Activated T-helper 2 cell treated with anti-CD3 and anti-CD28 coated beads, Interferon-gamma antibody, Interleukin-2, Interleukin-4, amounts not matched to agents 10 μg/mL and 5 μg/mL and 100 μg/mL, durations not matched to agents 14 hours and 24 hours and 36 hours (primary cell): ENCODE data around the gene HCN3. TPM values are rescaled to one million over a fixed set of nuclear protein-coding genes. Genes with fewer than 3 reads are reported as not detected.

Source experiments
- DNase-seq: peaks from one replicate; pipeline ENCODE4 v3.0.0; 2021; ENCODE audit warnings: low spot score
- H3K27ac Mint-ChIP-seq: one replicate; pipeline ENCODE4 v1.8.0; 2021; ENCODE audit warnings: mixed read lengths
- H3K27me3 Mint-ChIP-seq: one replicate; pipeline ENCODE4 v1.8.0; 2021; ENCODE audit warnings: low read depth, mixed read lengths
- H3K36me3 Mint-ChIP-seq: one replicate; pipeline ENCODE4 v1.8.0; 2021; ENCODE audit warnings: low read depth, mixed read lengths
- H3K4me1 Mint-ChIP-seq: one replicate; pipeline ENCODE4 v1.8.0; 2021; ENCODE audit warnings: low read depth, mixed read lengths
- H3K4me3 Mint-ChIP-seq: one replicate; pipeline ENCODE4 v1.8.0; 2021; ENCODE audit warnings: low read depth, mild to moderate bottlenecking, moderate library complexity, mixed read lengths
- H3K9me3 Mint-ChIP-seq: one replicate; pipeline ENCODE4 v1.8.0; 2021; ENCODE audit warnings: mixed read lengths
- intact Hi-C: fragments of 100-400 bp; cut with micrococcal nuclease; formaldehyde crosslinking; loops from one replicate; pipeline ENCODE4 v1.15.1; 2023
- total RNA-seq: library from RNA; stranded (reverse); gene quantifications from 2 replicates; pipeline ENCODE4 v1.2.3, GENCODE V29; 2022

Gene HCN3
- total RNA-seq, 1 donor from 2014 or later = 4.8 TPM

GRCh38 chr1:155295183-155295941 lies 18.1 kb downstream of the HCN3 start:
- no peak overlapping the region for H3K4me3 Mint-ChIP-seq
- intact Hi-C loops = no loop called here

GRCh38 chr1:155295942-155296267 lies 18.6 kb downstream of the HCN3 start:
- no peak for DNase-seq
- Mint-ChIP-seq H3K27ac (no peak overlapping the region), H3K4me3 (no peak overlapping the region), H3K4me1 (peaks cover 8% of the 10 kb centered on the region), H3K36me3 (no peaks in the 10 kb centered on the region), H3K9me3 (no peaks in the 10 kb centered on the region), H3K27me3 (peaks cover 48% of the 10 kb centered on the region)
- intact Hi-C loops = no loop called here

More at GRCh38 chr1:155295183-155295941, 18.1 kb downstream of the HCN3 start:
- no peak for DNase-seq
- Mint-ChIP-seq H3K27me3 (peaks cover 48% of the 10 kb centered on the region), H3K9me3 (no peaks in the 10 kb centered on the region), H3K4me1 (peaks cover 8% of the 10 kb centered on the region), H3K36me3 (no peaks in the 10 kb centered on the region), H3K27ac (no peak overlapping the region)

- Mint-ChIP-seq H3K4me1 (peaks cover 8% of the 10 kb centered on the region), H3K27me3 (peaks cover 43% of the 10 kb centered on the region), H3K4me3 (no peak overlapping the region), H3K27ac (no peak overlapping the region), H3K36me3 (no peaks in the 10 kb centered on the region), H3K9me3 (no peaks in the 10 kb centered on the region)
- DNase-seq = no peak
- intact Hi-C loops = no loop called here
Measured at GRCh38 chr1:155296661-155297060, 19.4 kb downstream of the HCN3 start.

GRCh38 chr1:155297384-155297783 lies 20.1 kb downstream of the HCN3 start:
- Mint-ChIP-seq H3K36me3 (no peaks in the 10 kb centered on the region), H3K4me3 (no peak overlapping the region), H3K27ac (no peak overlapping the region), H3K9me3 (no peaks in the 10 kb centered on the region), H3K4me1 (peaks cover 8% of the 10 kb centered on the region), H3K27me3 (peaks cover 43% of the 10 kb centered on the region)
- no peak for DNase-seq
- intact Hi-C loops = no loop called here

- Mint-ChIP-seq H3K36me3 (no peaks in the 10 kb centered on the region), H3K9me3 (no peaks in the 10 kb centered on the region), H3K27ac (no peak overlapping the region), H3K27me3 (peaks cover 26% of the 10 kb centered on the region), H3K4me3 (no peak overlapping the region), H3K4me1 (peaks cover 3% of the 10 kb centered on the region)
- intact Hi-C loops = no loop called here
- DNase-seq = no peak
Measured at GRCh38 chr1:155300024-155300423, 22.8 kb downstream of the HCN3 start.

GRCh38 chr1:155300553-155301329 lies 23.5 kb downstream of the HCN3 start:
- no peak overlapping the region for H3K4me3 Mint-ChIP-seq
- H3K27me3 Mint-ChIP-seq = peaks cover 23% of the 10 kb centered on the region
- no peak overlapping the region for H3K27ac Mint-ChIP-seq
- no peaks in the 10 kb centered on the region for H3K9me3 Mint-ChIP-seq
- no peaks in the 10 kb centered on the region for H3K36me3 Mint-ChIP-seq
- intact Hi-C loops = no loop called here
- H3K4me1 Mint-ChIP-seq = peaks cover under 1% of the 10 kb centered on the region
- DNase-seq = no peak

GRCh38 chr1:155301342-155301841 lies 24.1 kb downstream of the HCN3 start, which contains the start of gene PKLR:
Gene PKLR, minus strand, starts transcription at chr1:155301438. Its CDS starts 43 bp downstream, at chr1:155301395.
- Mint-ChIP-seq H3K27me3 (peaks cover 17% of the 10 kb centered on the region), H3K27ac (no peak within 1 kb of the TSS), H3K4me3 (no peak within 1 kb of the TSS), H3K9me3 (no peaks in the 10 kb centered on the region), H3K4me1 (peaks cover 3% of the 10 kb centered on the region), H3K36me3 (no peaks in the 10 kb centered on the region)
- DNase-seq = no peak
- intact Hi-C loops = no loop called here

GRCh38 chr1:155304558-155305063 lies 27.3 kb downstream of the HCN3 start:
- no peak for DNase-seq
- Mint-ChIP-seq H3K27ac (no peak overlapping the region), H3K36me3 (peaks cover 5% of the 10 kb centered on the region), H3K27me3 (no peaks in the 10 kb centered on the region), H3K4me3 (no peak overlapping the region), H3K4me1 (peaks cover 8% of the 10 kb centered on the region), H3K9me3 (no peaks in the 10 kb centered on the region)
- intact Hi-C loops = loop anchor here (5.0 kb wide), 1 partner anchor 42 kb away; the partner anchor contains the start of gene SCAMP3

GRCh38 chr1:155305881-155306391 lies 28.7 kb downstream of the HCN3 start:
- H3K4me3 Mint-ChIP-seq = no peak overlapping the region
- intact Hi-C loops = loop anchor here (5.0 kb wide), 1 partner anchor 44 kb away; the partner anchor contains the start of gene SCAMP3
- peak overlapping the region; percentile 50 for H3K27ac Mint-ChIP-seq
- DNase-seq = no peak
- H3K27me3 Mint-ChIP-seq = no peaks in the 10 kb centered on the region
- peaks cover 18% of the 10 kb centered on the region for H3K36me3 Mint-ChIP-seq
- no peaks in the 10 kb centered on the region for H3K9me3 Mint-ChIP-seq
- peaks cover 17% of the 10 kb centered on the region for H3K4me1 Mint-ChIP-seq

GRCh38 chr1:155307247-155307740 lies 30.0 kb downstream of the HCN3 start:
- Mint-ChIP-seq H3K27ac (peak overlapping the region; percentile 97), H3K4me1 (peaks cover 28% of the 10 kb centered on the region), H3K9me3 (no peaks in the 10 kb centered on the region), H3K27me3 (no peaks in the 10 kb centered on the region), H3K36me3 (peaks cover 30% of the 10 kb centered on the region), H3K4me3 (no peak overlapping the region)
- no peak for DNase-seq
- intact Hi-C loops = loop anchor here (5.0 kb wide), 1 partner anchor 45 kb away; the partner anchor contains the start of gene SCAMP3

GRCh38 chr1:155308493-155309422 lies 31.5 kb downstream of the HCN3 start, which contains the start of gene FDPS:
Gene FDPS, plus strand, starts transcription at chr1:155308866. Its CDS starts 924 bp downstream, at chr1:155309790.
- Mint-ChIP-seq H3K27ac (peak within 1 kb of the TSS; percentile 97), H3K4me3 (peak within 1 kb of the TSS; percentile 98), H3K36me3 (peaks cover 45% of the 10 kb centered on the region), H3K27me3 (no peaks in the 10 kb centered on the region), H3K4me1 (peaks cover 38% of the 10 kb centered on the region), H3K9me3 (no peaks in the 10 kb centered on the region)
- intact Hi-C loops = loop anchor here (1.0 to 5.0 kb wide), 3 partner anchors 12 to 46 kb away; partner anchors contain the start of genes CLK2, RUSC1 and SCAMP3
- peak; percentile 98 for DNase-seq
